ENCODE measurements around the gene CNN1.

DNA sequence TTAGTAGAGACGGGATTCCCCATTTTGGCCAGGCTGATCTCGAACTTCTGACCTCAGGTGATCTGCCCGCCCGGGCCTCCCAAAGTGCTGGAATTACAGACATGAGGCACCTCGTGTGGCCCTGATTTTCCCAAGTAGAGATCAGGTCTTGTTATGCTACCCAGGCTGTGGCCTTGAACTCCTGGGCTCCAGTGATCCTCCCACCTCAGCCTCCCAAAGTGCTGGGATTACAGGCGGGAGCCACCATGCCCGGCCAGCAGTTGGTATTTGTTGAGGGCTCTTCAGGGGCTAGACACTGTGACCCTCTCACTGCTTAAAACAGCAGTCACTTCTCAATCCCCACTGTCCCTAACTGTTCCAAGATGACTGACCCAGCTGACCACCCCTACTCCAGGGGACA is 49.3 kb upstream of the CNN1 start:
- TF ChIP-seq PKNOX1 (IDR thresholded peaks at IDR 0.05) (no peak), FOXK2 (IDR thresholded peaks at IDR 0.05) (no peak), TARDBP (IDR thresholded peaks at IDR 0.05) (no peak), SUZ12 (IDR thresholded peaks at IDR 0.05) (no peak), SP1 (IDR thresholded peaks at IDR 0.05) (no peak), CTBP1 (IDR thresholded peaks at IDR 0.05; ENCODE audit: borderline replicate concordance) (no peak), FOXM1 (IDR thresholded peaks at IDR 0.05; ENCODE audit: borderline replicate concordance) (no peak), ARNT (IDR thresholded peaks at IDR 0.05) (no peak), ZNF384 (IDR thresholded peaks at IDR 0.05) (no peak), ELF4 (IDR thresholded peaks at IDR 0.05) (no peak), BHLHE40 (IDR thresholded peaks at IDR 0.05; ENCODE audit: borderline replicate concordance) (no peak), HDGF (IDR thresholded peaks at IDR 0.05; ENCODE audit: borderline replicate concordance) (no peak), L3MBTL2 (conservative IDR thresholded peaks at IDR 0.05) (no peak), FOXA1 (IDR thresholded peaks at IDR 0.05) (no peak)

Measured in HEK293T (cell line).